ENCODE results near the gene PSG6. TPM values are rescaled to one million over a fixed set of nuclear protein-coding genes. Genes with fewer than 3 reads are reported as not detected.
"Not testable (repeated sequence)": the region's sequence is repeated elsewhere in the genome, so short reads cannot be mapped to it uniquely, and the experiment has no call there.

The PSG6 gene
- polyA plus RNA-seq, 4 donors: not detected

DNA sequence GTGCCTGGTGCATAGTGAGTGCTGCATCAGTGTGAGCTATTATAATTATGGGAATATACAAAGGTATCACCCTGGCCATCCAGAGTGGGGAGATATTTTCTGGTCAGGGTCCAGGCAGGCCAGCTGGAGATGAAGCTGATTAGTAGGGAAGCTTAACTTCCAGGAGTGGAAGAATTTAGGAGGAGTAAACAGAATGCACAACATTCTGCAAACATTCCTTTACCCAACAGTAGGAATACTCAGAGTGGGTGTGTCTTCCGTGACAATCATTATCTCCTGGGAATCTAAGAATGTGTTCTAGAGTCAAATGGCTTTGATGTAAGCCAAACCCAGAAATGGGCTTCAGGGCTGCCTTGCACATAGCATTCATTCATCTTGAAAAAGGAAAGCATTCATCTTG, 19.0 kb downstream of the PSG6 start:
- not testable (repeated sequence) for H3K9me3 ChIP-seq (ENCODE audit: control insufficient read depth in 2 of 2, insufficient read depth in 1 of 2, low read depth in 1 of 2, low read length in 1 of 2); H3K27me3 ChIP-seq (ENCODE audit: control insufficient read depth in 3 of 3, insufficient read depth in 3 of 3, low read length in 3 of 3); H3K4me3 ChIP-seq (ENCODE audit: low read depth in 1 of 3, low read length in 3 of 3); DNase-seq; H3K27ac ChIP-seq (ENCODE audit: low read depth in 1 of 3, low read length in 2 of 3); H3K4me1 ChIP-seq (ENCODE audit: control insufficient read depth in 3 of 3, insufficient read depth in 2 of 3, low read depth in 1 of 3, low read length in 2 of 3); FAIRE-seq; H3K36me3 ChIP-seq (ENCODE audit: control insufficient read depth in 3 of 3, insufficient read depth in 2 of 3, low read depth in 1 of 3, low read length in 3 of 3)
- WGBS, 3 donors: 29 to 53% (median 38%) methylated on average over 1 of the region's 1 CpG

DNA sequence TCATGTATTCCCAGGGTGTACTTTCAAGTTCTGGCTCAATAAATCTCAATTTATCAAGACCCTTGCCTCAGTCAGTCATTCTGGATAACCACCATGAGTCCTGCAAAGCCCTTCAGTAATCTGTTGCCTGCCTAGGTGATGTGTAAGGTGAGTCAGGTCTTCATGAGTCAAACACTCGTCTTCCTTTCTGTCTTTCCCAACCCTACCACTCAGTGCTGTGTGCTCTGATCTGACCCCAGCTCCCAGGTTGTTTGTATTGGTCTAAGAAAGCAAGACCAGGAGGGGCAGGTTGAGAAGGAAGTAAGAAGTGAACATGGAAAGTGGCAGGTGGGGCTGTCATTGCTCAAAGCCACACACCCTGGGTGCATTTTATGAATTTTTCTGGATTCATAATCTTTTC, 20.0 kb downstream of the PSG6 start:
- not testable (repeated sequence) for H3K9me3 ChIP-seq (ENCODE audit: control insufficient read depth in 2 of 2, insufficient read depth in 1 of 2, low read depth in 1 of 2, low read length in 1 of 2); H3K4me3 ChIP-seq (ENCODE audit: low read depth in 1 of 3, low read length in 3 of 3); H3K36me3 ChIP-seq (ENCODE audit: control insufficient read depth in 3 of 3, insufficient read depth in 2 of 3, low read depth in 1 of 3, low read length in 3 of 3); H3K27ac ChIP-seq (ENCODE audit: low read depth in 1 of 3, low read length in 2 of 3); FAIRE-seq; H3K4me1 ChIP-seq (ENCODE audit: control insufficient read depth in 3 of 3, insufficient read depth in 2 of 3, low read depth in 1 of 3, low read length in 2 of 3); H3K27me3 ChIP-seq (ENCODE audit: control insufficient read depth in 3 of 3, insufficient read depth in 3 of 3, low read length in 3 of 3); DNase-seq
- 4 to 16% (median 5%) methylated on average over 1 of the region's 1 CpG for WGBS, 3 donors

DNA sequence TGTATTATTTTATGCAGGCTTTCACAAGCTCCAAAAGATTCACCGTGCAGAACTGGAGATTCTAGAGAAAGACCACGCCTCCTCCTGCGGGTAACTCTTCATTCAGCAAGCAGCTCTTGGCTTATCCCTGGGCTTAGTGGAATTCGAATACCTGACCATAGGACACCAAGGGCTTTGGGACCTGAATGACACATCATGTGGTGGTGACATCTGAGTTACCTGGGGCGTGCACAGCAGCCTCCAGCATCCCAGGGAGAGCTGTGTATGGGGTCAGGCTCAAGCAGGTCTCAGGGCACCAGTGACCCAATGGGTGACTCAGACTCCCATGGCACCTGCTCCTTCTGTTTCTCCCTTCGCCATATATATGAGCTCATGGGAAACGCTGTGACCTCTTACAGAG, 27.2 kb downstream of the PSG6 start:
- 74 to 88% (median 88%) methylated on average over 7 of the region's 7 CpGs for WGBS, 3 donors
- not testable (repeated sequence) for H3K4me3 ChIP-seq (ENCODE audit: low read depth in 1 of 3, low read length in 3 of 3); H3K9me3 ChIP-seq (ENCODE audit: control insufficient read depth in 2 of 2, insufficient read depth in 1 of 2, low read depth in 1 of 2, low read length in 1 of 2); H3K4me1 ChIP-seq (ENCODE audit: control insufficient read depth in 3 of 3, insufficient read depth in 2 of 3, low read depth in 1 of 3, low read length in 2 of 3); FAIRE-seq; H3K27me3 ChIP-seq (ENCODE audit: control insufficient read depth in 3 of 3, insufficient read depth in 3 of 3, low read length in 3 of 3); H3K27ac ChIP-seq (ENCODE audit: low read depth in 1 of 3, low read length in 2 of 3); DNase-seq; H3K36me3 ChIP-seq (ENCODE audit: control insufficient read depth in 3 of 3, insufficient read depth in 2 of 3, low read depth in 1 of 3, low read length in 3 of 3)

GRCh38 chr19:42887876-42888445, 29.7 kb downstream of the PSG6 start:
- not testable (repeated sequence) for H3K4me3 ChIP-seq (ENCODE audit: low read depth in 1 of 3, low read length in 3 of 3); H3K4me1 ChIP-seq (ENCODE audit: control insufficient read depth in 3 of 3, insufficient read depth in 2 of 3, low read depth in 1 of 3, low read length in 2 of 3); H3K36me3 ChIP-seq (ENCODE audit: control insufficient read depth in 3 of 3, insufficient read depth in 2 of 3, low read depth in 1 of 3, low read length in 3 of 3); H3K27ac ChIP-seq (ENCODE audit: low read depth in 1 of 3, low read length in 2 of 3); DNase-seq; H3K27me3 ChIP-seq (ENCODE audit: control insufficient read depth in 3 of 3, insufficient read depth in 3 of 3, low read length in 3 of 3); FAIRE-seq; H3K9me3 ChIP-seq (ENCODE audit: control insufficient read depth in 2 of 2, insufficient read depth in 1 of 2, low read depth in 1 of 2, low read length in 1 of 2)

DNA sequence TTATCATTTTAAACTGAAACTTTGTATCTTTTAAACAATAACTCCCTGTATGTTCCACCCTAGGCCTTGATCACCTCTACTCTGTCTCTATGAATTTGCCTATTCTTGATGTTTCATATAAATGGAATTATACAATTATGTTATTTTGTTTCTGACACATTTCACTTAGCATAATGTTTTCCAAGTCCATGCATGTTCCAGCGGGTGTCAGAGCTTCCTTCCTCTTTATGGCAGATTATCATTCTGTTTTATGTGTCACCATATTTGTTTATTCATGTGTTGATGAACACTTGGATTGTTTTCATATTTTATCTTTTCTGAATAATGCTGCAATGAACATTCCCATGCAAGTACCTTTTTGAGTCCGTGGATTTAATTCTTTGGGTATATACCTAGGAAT, 35.0 kb downstream of the PSG6 start:
- not testable (repeated sequence) for DNase-seq; H3K4me3 ChIP-seq (ENCODE audit: low read depth in 1 of 3, low read length in 3 of 3); H3K36me3 ChIP-seq (ENCODE audit: control insufficient read depth in 3 of 3, insufficient read depth in 2 of 3, low read depth in 1 of 3, low read length in 3 of 3); H3K4me1 ChIP-seq (ENCODE audit: control insufficient read depth in 3 of 3, insufficient read depth in 2 of 3, low read depth in 1 of 3, low read length in 2 of 3); H3K27ac ChIP-seq (ENCODE audit: low read depth in 1 of 3, low read length in 2 of 3); FAIRE-seq; H3K9me3 ChIP-seq (ENCODE audit: control insufficient read depth in 2 of 2, insufficient read depth in 1 of 2, low read depth in 1 of 2, low read length in 1 of 2); H3K27me3 ChIP-seq (ENCODE audit: control insufficient read depth in 3 of 3, insufficient read depth in 3 of 3, low read length in 3 of 3)
- WGBS, 3 donors: 73 to 76% (median 74%) methylated on average over 2 of the region's 2 CpGs

GRCh38 chr19:42882010-42882409, 35.7 kb downstream of the PSG6 start:
- DNase-seq; FAIRE-seq; H3K36me3 ChIP-seq (ENCODE audit: control insufficient read depth in 3 of 3, insufficient read depth in 2 of 3, low read depth in 1 of 3, low read length in 3 of 3); H3K27ac ChIP-seq (ENCODE audit: low read depth in 1 of 3, low read length in 2 of 3); H3K9me3 ChIP-seq (ENCODE audit: control insufficient read depth in 2 of 2, insufficient read depth in 1 of 2, low read depth in 1 of 2, low read length in 1 of 2); H3K27me3 ChIP-seq (ENCODE audit: control insufficient read depth in 3 of 3, insufficient read depth in 3 of 3, low read length in 3 of 3); H3K4me1 ChIP-seq (ENCODE audit: control insufficient read depth in 3 of 3, insufficient read depth in 2 of 3, low read depth in 1 of 3, low read length in 2 of 3); H3K4me3 ChIP-seq (ENCODE audit: low read depth in 1 of 3, low read length in 3 of 3): not testable (repeated sequence)
- 34 to 56% (median 50%) methylated on average over 5 of the region's 5 CpGs for WGBS, 3 donors

- not testable (repeated sequence) for H3K27me3 ChIP-seq (ENCODE audit: control insufficient read depth in 3 of 3, insufficient read depth in 3 of 3, low read length in 3 of 3); H3K4me3 ChIP-seq (ENCODE audit: low read depth in 1 of 3, low read length in 3 of 3); H3K9me3 ChIP-seq (ENCODE audit: control insufficient read depth in 2 of 2, insufficient read depth in 1 of 2, low read depth in 1 of 2, low read length in 1 of 2); H3K27ac ChIP-seq (ENCODE audit: low read depth in 1 of 3, low read length in 2 of 3); FAIRE-seq; DNase-seq; H3K4me1 ChIP-seq (ENCODE audit: control insufficient read depth in 3 of 3, insufficient read depth in 2 of 3, low read depth in 1 of 3, low read length in 2 of 3); H3K36me3 ChIP-seq (ENCODE audit: control insufficient read depth in 3 of 3, insufficient read depth in 2 of 3, low read depth in 1 of 3, low read length in 3 of 3)
- WGBS, 3 donors: 56 to 61% (median 59%) methylated on average over 8 of the region's 8 CpGs
Measured at GRCh38 chr19:42881279-42881678, 36.4 kb downstream of the PSG6 start.

DNA sequence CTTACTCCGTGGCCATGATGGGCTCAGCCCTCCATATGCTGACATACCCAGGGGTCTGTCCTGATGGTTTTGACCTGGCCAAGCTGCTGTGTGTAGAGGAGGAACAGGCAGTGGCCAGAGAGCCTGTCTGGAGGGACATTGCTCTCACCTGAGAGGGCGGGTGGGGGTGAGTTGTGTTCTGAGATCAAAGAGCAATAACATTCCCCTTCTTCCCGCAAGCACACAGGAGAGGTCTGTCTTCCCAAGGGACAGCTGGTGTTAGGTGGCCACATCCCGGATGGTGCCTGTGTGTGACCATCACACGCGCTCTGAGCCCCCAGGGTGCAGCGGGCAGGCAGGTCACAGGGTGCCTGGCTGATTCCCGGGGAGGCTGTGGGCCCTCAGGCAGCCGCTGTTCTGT, 37.1 kb downstream of the PSG6 start:
- H3K4me1 ChIP-seq (ENCODE audit: control insufficient read depth in 3 of 3, insufficient read depth in 2 of 3, low read depth in 1 of 3, low read length in 2 of 3); H3K36me3 ChIP-seq (ENCODE audit: control insufficient read depth in 3 of 3, insufficient read depth in 2 of 3, low read depth in 1 of 3, low read length in 3 of 3); H3K9me3 ChIP-seq (ENCODE audit: control insufficient read depth in 2 of 2, insufficient read depth in 1 of 2, low read depth in 1 of 2, low read length in 1 of 2); FAIRE-seq; H3K4me3 ChIP-seq (ENCODE audit: low read depth in 1 of 3, low read length in 3 of 3); H3K27me3 ChIP-seq (ENCODE audit: control insufficient read depth in 3 of 3, insufficient read depth in 3 of 3, low read length in 3 of 3); H3K27ac ChIP-seq (ENCODE audit: low read depth in 1 of 3, low read length in 2 of 3); DNase-seq: not testable (repeated sequence)
- WGBS, 3 donors: 74 to 84% (median 79%) methylated on average over 7 to 9 of the region's 9 CpGs

GRCh38 chr19:42879613-42880012, 38.1 kb downstream of the PSG6 start, which contains the start of gene PSG1:
Gene PSG1 (minus strand): TSS chr19:42879713. CDS start chr19:42879581, 132 bp downstream.
- WGBS, 3 donors: 26 to 64% (median 52%) methylated on average over 2 of the region's 2 CpGs
- H3K36me3 ChIP-seq (ENCODE audit: control insufficient read depth in 3 of 3, insufficient read depth in 2 of 3, low read depth in 1 of 3, low read length in 3 of 3): no peaks in the 10 kb centered on the region
- no peak within 1 kb of the TSS for H3K4me3 ChIP-seq (ENCODE audit: low read depth in 1 of 3, low read length in 3 of 3)
- H3K9me3 ChIP-seq (ENCODE audit: control insufficient read depth in 2 of 2, insufficient read depth in 1 of 2, low read depth in 1 of 2, low read length in 1 of 2): no peaks in the 10 kb centered on the region
- DNase-seq: no peak
- H3K4me1 ChIP-seq (ENCODE audit: control insufficient read depth in 3 of 3, insufficient read depth in 2 of 3, low read depth in 1 of 3, low read length in 2 of 3): no peaks in the 10 kb centered on the region
- FAIRE-seq: no peak
- H3K27ac ChIP-seq (ENCODE audit: low read depth in 1 of 3, low read length in 2 of 3): no peak within 1 kb of the TSS
- peaks cover 0 to 2% (median 0%) of the 10 kb centered on the region in 3 donors for H3K27me3 ChIP-seq (ENCODE audit: control insufficient read depth in 3 of 3, insufficient read depth in 3 of 3, low read length in 3 of 3)
